K562 (cell line): Measurements from ENCODE around the gene EEF2. TPM values are rescaled to one million over a fixed set of nuclear protein-coding genes. Genes with fewer than 3 reads are reported as not detected.

Source experiments
- BCL6 ChIP-seq: fragments of 250-450 bp; sonication (Bioruptor Pico); IDR thresholded peaks from 2 replicates; pipeline ENCODE4 v1.4.0; 2020
- BDP1 ChIP-seq: IDR thresholded peaks from 3 replicates; pipeline ENCODE4 v1.6.1; 2011; ENCODE audit not compliant: insufficient read length, insufficient read depth
- GABPA ChIP-seq: fragments of 200-800 bp; sonication (Bioruptor generic); conservative IDR thresholded peaks from 2 replicates; pipeline ENCODE4 v1.6.1; 2016; ENCODE audit warnings: low read depth, missing genetic modification characterization, missing compliant biosample characterization
- MLLT1 ChIP-seq, 2 experiments: fragments of 450-650 bp; IDR thresholded peaks; 2 replicates each; pipeline ENCODE4 v1.6.1; 2016
- MTA1 ChIP-seq: fragments of 450-650 bp; IDR thresholded peaks from 2 replicates; pipeline ENCODE4 v1.6.1; 2017; ENCODE audit warnings: borderline replicate concordance
- NFRKB ChIP-seq: fragments of 450-650 bp; IDR thresholded peaks from 2 replicates; pipeline ENCODE4 v1.6.1; 2016; ENCODE audit warnings: low read depth
- NONO ChIP-seq, 2 experiments: fragments of 200-400 bp in 1 of 2; fragments of 450-650 bp in 1 of 2; formaldehyde crosslinking in 1 of 2; IDR thresholded peaks; 2 replicates each; pipeline ENCODE4 v1.6.1; 2017; ENCODE audit warnings: low read depth in 2 of 2, mild to moderate bottlenecking in 2 of 2, moderate library complexity in 2 of 2, low read length in 1 of 2
- NR1H2 ChIP-seq: sonication (generic); formaldehyde crosslinking; IDR thresholded peaks from 2 replicates; pipeline ENCODE4 v1.4.0; 2020; ENCODE audit warnings: mild to moderate bottlenecking, missing genetic modification reagents
- SMAD4 ChIP-seq: fragments of 250-450 bp; sonication (Bioruptor Pico); conservative IDR thresholded peaks from 2 replicates; pipeline ENCODE4 v1.8.0; 2021; ENCODE audit warnings: inconsistent platforms, mild to moderate bottlenecking, moderate library complexity
- SUPT5H ChIP-seq: fragments of 450-650 bp; IDR thresholded peaks from 2 replicates; pipeline ENCODE4 v1.6.1; 2016
- TAF1 ChIP-seq: IDR thresholded peaks from 2 replicates; pipeline ENCODE4 v1.6.1; 2011; ENCODE audit warnings: mild to moderate bottlenecking, low read length, moderate library complexity; ENCODE audit not compliant: insufficient read depth, control insufficient read depth, severe bottlenecking; ENCODE audit errors: extremely low read depth
- TEAD4 ChIP-seq, 2 experiments: sonication (generic) in 1 of 2; formaldehyde crosslinking in 1 of 2; IDR thresholded peaks; 2 replicates each; pipeline versions ENCODE4 v1.6.1 to v1.8.0; 2012 to 2022; ENCODE audit warnings: borderline replicate concordance in 1 of 2, inconsistent platforms in 1 of 2, low read length in 1 of 2, mild to moderate bottlenecking in 1 of 2, missing genetic modification reagents in 1 of 2
- USF2 ChIP-seq: sonication (generic); formaldehyde crosslinking; IDR thresholded peaks from 2 replicates; pipeline ENCODE4 v1.5.0; 2020; ENCODE audit warnings: missing genetic modification reagents
- ZBTB2 ChIP-seq: fragments of 450-650 bp; IDR thresholded peaks from 2 replicates; pipeline ENCODE4 v1.6.1; 2016; ENCODE audit warnings: antibody characterized with exemption
- ZFP91 ChIP-seq: sonication (generic); formaldehyde crosslinking; IDR thresholded peaks from 2 replicates; pipeline ENCODE4 v1.8.0; 2022; ENCODE audit warnings: mild to moderate bottlenecking, missing genetic modification reagents
- ZNF134 ChIP-seq: fragments of 250-450 bp; sonication (Bioruptor Pico); conservative IDR thresholded peaks from 2 replicates; pipeline ENCODE4 v1.4.0; 2020
- ZNF239 ChIP-seq: fragments of 250-450 bp; sonication (Bioruptor Pico); IDR thresholded peaks from 2 replicates; pipeline ENCODE4 v1.4.0; 2020; ENCODE audit warnings: mild to moderate bottlenecking
- ZNF511 ChIP-seq: sonication (generic); formaldehyde crosslinking; IDR thresholded peaks from 2 replicates; pipeline ENCODE4 v1.8.0; 2022; ENCODE audit warnings: mild to moderate bottlenecking, missing genetic modification reagents
- ZNF512 ChIP-seq: IDR thresholded peaks from 2 replicates; pipeline ENCODE4 v1.6.1; 2016; ENCODE audit warnings: missing genetic modification characterization, missing compliant biosample characterization
- ZNF699 ChIP-seq: fragments of 250-450 bp; sonication (Bioruptor Pico); IDR thresholded peaks from 2 replicates; pipeline ENCODE4 v1.8.0; 2021; ENCODE audit warnings: mild to moderate bottlenecking, moderate library complexity; ENCODE audit not compliant: insufficient replicate concordance
- polyA plus RNA-seq, 8 experiments: library from polyadenylated mRNA; depleted of rRNA in 4 of 8; stranded (reverse) in 5 of 8; unstranded in 3 of 8; fragments of >200 nt; fragmentation: Nextera tagmentation in 2 of 8; fragmentation: Illumina TruSeq in 1 of 8; extraction: Ambion mirVana in 2 of 8; extraction: Trizol in 1 of 8; gene quantifications; 2 replicates each; pipeline versions ENCODE4 v1.2.1 to v1.2.3, GENCODE V29; 2011 to 2014; ENCODE audit warnings: inconsistent platforms in 1 of 8, missing spikeins in 1 of 8
- total RNA-seq, 7 experiments: library from RNA; depleted of rRNA in 6 of 7; stranded (reverse); fragments of >200 nt in 6 of 7; fragmentation: Illumina TruSeq in 2 of 7; extraction: Trizol in 2 of 7; gene quantifications; 2 replicates each; pipeline versions ENCODE4 v1.2.1 to v1.2.3, GENCODE V29; 2011 to 2021; ENCODE audit warnings: low replicate concordance in 1 of 7

Gene EEF2
- total and polyA plus RNA-seq, 9 of the 15 experiments (the other 6 are each of a cell fraction or from before 2014, with no cell fraction given): 372 to 3,003 (median 1,453) TPM

- TF ChIP-seq MLLT1 (IDR thresholded peaks at IDR 0.05) (peak in 1 of 2 experiments; percentile 17; a peak in 1 of 4 replicates), BCL6 (CRISPR knock-in tag) (no peak), MTA1 (no peak), ZFP91 (no peak), NONO (IDR thresholded peaks at IDR 0.05; ENCODE audit: low read depth in 2 of 2, low read length in 1 of 2) (peak; percentile 92 to 98), ZNF512 (no peak), ZBTB2 (peak; percentile 94), TEAD4 (IDR thresholded peaks at IDR 0.05; ENCODE audit: low read length) (no peak), TEAD4 (CRISPR knock-in tag; IDR thresholded peaks at IDR 0.05; ENCODE audit: borderline replicate concordance) (no peak), USF2 (CRISPR knock-in tag) (peak; percentile 98), TAF1 (peak; percentile 100), NFRKB (peak; percentile 89), BDP1 (no peak), ZNF511 (CRISPR knock-in tag) (peak; percentile 72), ZNF239 (CRISPR knock-in tag) (no peak), SMAD4 (CRISPR knock-in tag) (peak; percentile 81), ZNF134 (CRISPR knock-in tag) (no peak), ZNF699 (CRISPR knock-in tag) (no peak), GABPA (tag) (peak; percentile 57), NR1H2 (CRISPR knock-in tag) (peak; percentile 93), SUPT5H (peak; percentile 100)
These were observed at the start of gene EEF2 (continued) for GRCh38 chr19:3984908-3985642.
